ENCODE data around the gene TMEM43.
"Not testable (repeated sequence)": the region's sequence is repeated elsewhere in the genome, so short reads cannot be mapped to it uniquely, and the experiment has no call there.

The TMEM43 gene

GRCh38 chr3:14124615-14125192 is at the start of gene TMEM43, which contains the start of gene CHCHD4:
TSS of gene TMEM43 (plus strand) at chr3:14125052. CDS start at chr3:14125194, 142 bp downstream.
TSS of gene CHCHD4 (minus strand) at chr3:14124870. CDS start at chr3:14124676, 194 bp downstream.
- DNase-seq (ENCODE audit: low read depth in 2 of 2), result peak; percentile 93 to 96

GRCh38 chr3:14075233-14075632 is 49.6 kb upstream of the TMEM43 start:
- not testable (repeated sequence) for DNase-seq (ENCODE audit: low read depth in 2 of 2)

- DNase-seq (ENCODE audit: low read depth in 2 of 2), result no peak
Measured at GRCh38 chr3:14077310-14077709, 47.5 kb upstream of the TMEM43 start.

GRCh38 chr3:14082108-14082657 is 42.7 kb upstream of the TMEM43 start:
- DNase-seq (ENCODE audit: low read depth in 2 of 2), result peak; percentile 3 to 11

GRCh38 chr3:14087461-14087860 is 37.4 kb upstream of the TMEM43 start:
- DNase-seq (ENCODE audit: low read depth in 2 of 2), result not testable (repeated sequence)

GRCh38 chr3:14091959-14092358 is 32.9 kb upstream of the TMEM43 start:
- DNase-seq (ENCODE audit: low read depth in 2 of 2), result not testable (repeated sequence)

GRCh38 chr3:14092464-14092863 is 32.4 kb upstream of the TMEM43 start:
- DNase-seq (ENCODE audit: low read depth in 2 of 2), result no peak

- no peak for DNase-seq (ENCODE audit: low read depth in 2 of 2)
Measured at GRCh38 chr3:14093831-14094230, 31.0 kb upstream of the TMEM43 start.

- no peak for DNase-seq (ENCODE audit: low read depth in 2 of 2)
Measured at GRCh38 chr3:14096742-14097141, 28.1 kb upstream of the TMEM43 start.

GRCh38 chr3:14097616-14098391 is 27.0 kb upstream of the TMEM43 start:
- DNase-seq (ENCODE audit: low read depth in 2 of 2), result no peak

GRCh38 chr3:14109821-14110220 is 15.0 kb upstream of the TMEM43 start:
- not testable (repeated sequence) for DNase-seq (ENCODE audit: low read depth in 2 of 2)

GRCh38 chr3:14110699-14111098 is 14.2 kb upstream of the TMEM43 start:
- no peak for DNase-seq (ENCODE audit: low read depth in 2 of 2)

- no peak for DNase-seq (ENCODE audit: low read depth in 2 of 2)
Measured at GRCh38 chr3:14113965-14114635, 10.8 kb upstream of the TMEM43 start.

GRCh38 chr3:14117468-14118399 is 7.1 kb upstream of the TMEM43 start:
- DNase-seq (ENCODE audit: low read depth in 2 of 2), result no peak

GRCh38 chr3:14118400-14119381 is 6.2 kb upstream of the TMEM43 start:
- no peak for DNase-seq (ENCODE audit: low read depth in 2 of 2)

- no peak for DNase-seq (ENCODE audit: low read depth in 2 of 2)
Measured at GRCh38 chr3:14119651-14120050, 5.2 kb upstream of the TMEM43 start.

GRCh38 chr3:14120111-14120920 is 4.5 kb upstream of the TMEM43 start:
- no peak for DNase-seq (ENCODE audit: low read depth in 2 of 2)

GRCh38 chr3:14120921-14121448 is 3.9 kb upstream of the TMEM43 start:
- DNase-seq (ENCODE audit: low read depth in 2 of 2), result not testable (repeated sequence)

- DNase-seq (ENCODE audit: low read depth in 2 of 2), result no peak
Measured at GRCh38 chr3:14121859-14122258, 3.0 kb upstream of the TMEM43 start.
